GM21367 (cell line): ENCODE measurements around the gene PITRM1.

ENCODE experiments used
- ATAC-seq: cut with Tn5 transposase; IDR thresholded peaks from one replicate; pipeline ENCODE4 v1.9.1; 2021; ENCODE audit not compliant: unreplicated experiment

The PITRM1 gene

GRCh38 chr10:3166496-3167290, 5.9 kb downstream of the PITRM1 start:
- ATAC-seq: no peak

- ATAC-seq: no peak
Observed at GRCh38 chr10:3165196-3165595, 7.4 kb downstream of the PITRM1 start.

DNA sequence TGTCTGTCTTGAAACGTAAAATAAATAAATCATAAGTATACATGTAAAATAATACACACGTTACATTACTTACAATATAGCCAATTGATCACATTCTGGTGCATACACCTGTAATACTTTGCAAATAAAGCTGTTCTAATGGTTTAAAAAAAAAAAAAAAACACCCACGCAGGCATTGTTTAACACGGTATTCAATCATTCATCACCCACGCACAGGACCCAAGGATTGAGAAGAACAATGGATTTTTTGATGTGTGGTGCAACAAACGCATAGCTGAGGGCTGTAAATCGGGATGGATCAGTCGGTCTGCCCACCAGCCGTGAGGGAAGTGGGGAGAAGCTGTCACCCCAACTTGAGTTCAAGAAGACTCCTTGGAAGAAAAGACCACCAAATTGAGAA, 8.7 kb downstream of the PITRM1 start:
- no peak for ATAC-seq

DNA sequence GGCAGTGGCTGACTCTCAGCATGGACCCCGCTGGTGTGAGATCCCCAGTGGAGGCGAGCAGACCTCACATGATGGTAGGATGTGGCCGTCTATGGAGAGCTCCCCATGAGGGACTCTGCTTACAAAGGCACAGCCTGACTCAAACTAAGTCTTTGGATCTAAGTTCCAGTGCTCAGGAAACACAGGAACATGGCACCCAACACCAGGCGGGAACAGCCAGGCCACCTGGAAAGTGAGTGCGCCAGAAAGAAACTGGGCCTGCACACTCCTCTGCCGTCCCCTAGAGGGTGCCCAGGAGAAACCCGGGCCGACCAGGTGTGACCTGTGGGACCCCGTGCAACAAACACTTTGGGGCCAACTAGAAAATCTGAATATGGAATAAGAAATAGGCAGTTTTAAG, 10.0 kb downstream of the PITRM1 start:
- no peak for ATAC-seq

DNA sequence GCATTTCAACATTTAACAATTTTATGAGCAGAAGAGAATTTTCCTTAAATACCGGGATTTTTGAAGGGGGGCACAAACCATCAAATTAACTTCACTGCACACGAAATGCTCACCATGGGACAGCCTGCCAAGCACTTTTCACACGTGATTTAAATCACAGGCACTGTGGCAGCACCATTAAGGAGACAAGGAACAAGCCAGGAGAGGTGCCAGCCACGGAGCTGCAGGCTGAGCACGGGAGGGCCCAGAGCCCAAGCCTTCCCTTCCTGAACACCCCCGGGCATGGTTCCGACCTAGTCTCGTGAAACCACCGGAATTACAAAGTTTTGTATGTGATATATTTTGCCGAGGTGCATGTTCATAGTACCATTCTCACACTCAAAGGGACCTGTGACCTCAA, 13.4 kb downstream of the PITRM1 start:
- no peak for ATAC-seq

- ATAC-seq: no peak
Observed at GRCh38 chr10:3154666-3155065, 17.9 kb downstream of the PITRM1 start.

GRCh38 chr10:3152566-3152935, 20.0 kb downstream of the PITRM1 start:
- no peak for ATAC-seq

- no peak for ATAC-seq
Observed at GRCh38 chr10:3151889-3152565, 20.6 kb downstream of the PITRM1 start.

GRCh38 chr10:3150961-3151360, 21.6 kb downstream of the PITRM1 start:
- no peak for ATAC-seq

- no peak for ATAC-seq
Observed at GRCh38 chr10:3150366-3150765, 22.2 kb downstream of the PITRM1 start.

GRCh38 chr10:3149918-3150317, 22.7 kb downstream of the PITRM1 start:
- ATAC-seq: no peak

DNA sequence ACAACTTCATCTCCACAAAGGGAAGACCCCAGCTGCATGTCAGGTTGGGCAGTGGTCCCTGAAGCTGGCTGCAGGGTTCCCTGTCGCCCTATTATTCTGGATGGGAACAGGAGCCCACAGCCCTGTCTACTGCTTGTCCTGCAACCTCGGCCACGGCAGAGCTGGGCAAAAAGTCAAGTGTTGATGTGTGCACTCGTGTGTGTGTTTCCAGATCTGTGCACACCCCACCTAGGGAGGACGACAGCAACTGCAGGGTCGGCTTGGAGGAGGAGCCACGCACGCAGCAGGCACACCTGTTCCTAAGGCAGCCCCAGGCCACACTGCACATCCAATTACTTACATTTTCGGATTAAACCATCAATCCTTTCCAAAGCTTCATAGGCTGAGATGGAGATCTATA, 23.6 kb downstream of the PITRM1 start:
- ATAC-seq: no peak

- no peak for ATAC-seq
Observed at GRCh38 chr10:3148041-3148440, 24.5 kb downstream of the PITRM1 start.

- no peak for ATAC-seq
Observed at GRCh38 chr10:3147117-3147820, 25.3 kb downstream of the PITRM1 start.

DNA sequence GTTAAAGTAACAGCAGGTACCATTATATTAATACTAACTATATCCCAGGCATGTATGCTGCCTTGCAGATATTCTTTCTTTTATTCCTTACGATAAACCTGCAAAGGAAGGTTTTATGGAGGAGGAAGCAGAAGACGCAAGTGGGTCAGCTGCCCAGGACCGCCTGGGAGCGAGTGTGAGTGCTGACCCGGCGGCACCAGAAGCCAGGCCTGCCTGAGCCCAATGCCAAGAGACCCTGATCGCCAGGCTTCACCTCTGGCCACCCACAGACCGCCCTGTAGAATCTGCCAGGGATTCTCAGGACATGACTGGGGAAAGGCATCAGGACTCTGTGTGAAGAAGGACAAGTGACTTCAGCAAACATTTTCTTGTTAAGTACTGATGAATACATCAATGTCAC, 26.3 kb downstream of the PITRM1 start:
- no peak for ATAC-seq

- no peak for ATAC-seq
Observed at GRCh38 chr10:3145366-3145765, 27.2 kb downstream of the PITRM1 start.

DNA sequence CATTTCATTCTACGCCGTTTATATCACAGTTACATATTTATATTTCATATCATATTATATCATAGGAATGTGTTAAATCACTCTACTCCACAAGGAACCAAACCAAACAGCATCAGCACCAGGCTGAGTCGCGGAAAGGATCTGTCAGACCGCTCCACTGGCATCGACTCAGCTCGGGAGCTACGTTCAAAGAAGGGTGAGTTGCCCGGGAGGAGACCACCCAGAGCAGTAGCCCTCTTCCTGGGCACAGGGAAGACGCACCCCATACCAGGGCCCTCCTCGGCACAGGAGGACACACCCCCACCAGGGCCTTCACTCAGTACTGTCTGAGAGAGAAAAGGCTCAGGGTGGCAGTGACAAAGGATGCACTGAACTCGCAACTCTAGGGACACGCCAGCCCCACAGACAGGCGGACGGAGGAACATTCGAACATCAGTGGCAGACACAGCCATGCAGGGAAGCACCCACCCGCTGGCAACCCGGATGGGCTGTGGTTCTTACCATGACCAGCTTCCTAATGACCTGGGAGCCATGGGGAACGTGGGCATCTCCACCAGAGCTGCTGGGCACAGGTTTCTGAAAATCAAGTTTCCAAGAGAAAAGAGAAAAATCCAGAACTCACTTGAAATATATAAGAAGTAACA, 28.7 kb downstream of the PITRM1 start:
- no peak for ATAC-seq

DNA sequence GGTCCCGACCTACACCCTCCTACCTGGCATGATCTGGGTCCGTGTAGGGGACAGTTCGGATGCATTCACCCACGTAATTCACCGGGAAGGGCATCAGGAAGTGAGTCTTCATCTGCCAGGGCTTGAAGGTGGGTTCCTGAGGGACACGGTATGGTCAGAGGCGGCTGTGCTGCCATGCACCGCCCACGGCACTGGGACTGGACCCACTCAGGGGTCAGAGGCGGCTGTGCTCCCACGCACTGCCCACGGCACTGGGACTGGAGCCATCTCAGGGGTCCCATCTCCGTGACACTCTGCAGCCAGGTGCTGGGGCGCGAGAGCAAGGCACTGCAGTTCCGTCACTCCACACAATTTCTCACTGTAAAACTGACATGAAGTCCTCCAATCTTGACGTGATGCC, 29.2 kb downstream of the PITRM1 start:
- ATAC-seq: no peak

- ATAC-seq: no peak
Observed at GRCh38 chr10:3142146-3142875, 30.3 kb downstream of the PITRM1 start.

- no peak for ATAC-seq
Observed at GRCh38 chr10:3141351-3142005, 31.1 kb downstream of the PITRM1 start.
